Stimulated activated naive B cell treated with anti-CD40 and anti-IgM and Interleukin-4, amounts not matched to agents 10 μg/mL and 1 μg/mL and 100 μg/mL, for 72 hours (primary cell): Measurements from ENCODE around the gene CUL1.
A peak's percentile ranks its signal among the peaks of the same experiment; 100 is the strongest.

Experiments
- ATAC-seq, 2 donors: fragments of 150-1000 bp; cut with Tn5 transposase; replicated peaks; 2 replicates each; pipeline ENCODE4 v1.10.0; 2021; ENCODE audit warnings: moderate library complexity in 1 of 2
- DNase-seq: peaks from one replicate; pipeline ENCODE4 v3.0.0; 2021
- H3K27ac Mint-ChIP-seq: one replicate; pipeline ENCODE4 v1.8.0; 2022; ENCODE audit warnings: mild to moderate bottlenecking, mixed read lengths
- H3K27me3 Mint-ChIP-seq, 2 donors: one replicate each; pipeline ENCODE4 v1.8.0; 2022; ENCODE audit warnings: mixed read lengths in 2 of 2
- H3K36me3 Mint-ChIP-seq, 2 donors: one replicate each; pipeline ENCODE4 v1.8.0; 2022; ENCODE audit warnings: mixed read lengths in 2 of 2, mild to moderate bottlenecking in 1 of 2
- H3K4me1 Mint-ChIP-seq, 2 donors: one replicate each; pipeline ENCODE4 v1.8.0; 2022; ENCODE audit warnings: mixed read lengths in 2 of 2, mild to moderate bottlenecking in 1 of 2
- H3K4me3 Mint-ChIP-seq, 2 donors: one replicate each; pipeline ENCODE4 v1.8.0; 2022; ENCODE audit warnings: mild to moderate bottlenecking in 2 of 2, mixed read lengths in 2 of 2, moderate library complexity in 1 of 2
- H3K9me3 Mint-ChIP-seq, 2 donors: one replicate each; pipeline ENCODE4 v1.8.0; 2022; ENCODE audit warnings: mixed read lengths in 2 of 2, mild to moderate bottlenecking in 1 of 2

The CUL1 gene

GRCh38 chr7:148698397-148699023 lies at the start of gene CUL1:
Gene CUL1 (plus strand): TSS chr7:148698903. CDS start chr7:148730123, 31,220 bp downstream.
- H3K9me3 Mint-ChIP-seq = no peaks in the 10 kb centered on the region
- peaks cover 4 to 8% of the 10 kb centered on the region in 2 donors for H3K36me3 Mint-ChIP-seq
- peak within 1 kb of the TSS; percentile 90 to 96 for H3K4me3 Mint-ChIP-seq
- peak within 1 kb of the TSS; percentile 98 for H3K27ac Mint-ChIP-seq
- ATAC-seq = peak; percentile 78 to 83
- peak; percentile 80 for DNase-seq
- H3K27me3 Mint-ChIP-seq = no peaks in the 10 kb centered on the region
- peaks cover 38 to 41% of the 10 kb centered on the region in 2 donors for H3K4me1 Mint-ChIP-seq

- no peak overlapping the region for H3K27ac Mint-ChIP-seq
- peaks cover 3 to 23% of the 10 kb centered on the region in 2 donors for H3K27me3 Mint-ChIP-seq
- peaks cover 0 to 5% of the 10 kb centered on the region in 2 donors for H3K4me1 Mint-ChIP-seq
- no peak overlapping the region for H3K4me3 Mint-ChIP-seq
- no peaks in the 10 kb centered on the region for H3K36me3 Mint-ChIP-seq
- DNase-seq (no peak), ATAC-seq (no peak)
- no peaks in the 10 kb centered on the region for H3K9me3 Mint-ChIP-seq
Observed at GRCh38 chr7:148650232-148650858, 48.4 kb upstream of the CUL1 start.

- no peaks in the 10 kb centered on the region for H3K9me3 Mint-ChIP-seq
- H3K36me3 Mint-ChIP-seq = no peaks in the 10 kb centered on the region
- H3K4me1 Mint-ChIP-seq = no peaks in the 10 kb centered on the region
- H3K27me3 Mint-ChIP-seq = peaks cover 0 to 23% of the 10 kb centered on the region in 2 donors
- no peak overlapping the region for H3K27ac Mint-ChIP-seq
- no peak overlapping the region for H3K4me3 Mint-ChIP-seq
- no peak for ATAC-seq
- no peak for DNase-seq
Observed at GRCh38 chr7:148652773-148653172, 45.9 kb upstream of the CUL1 start.

- Mint-ChIP-seq H3K4me3 (no peak overlapping the region), H3K27ac (no peak overlapping the region)
Observed at GRCh38 chr7:148657929-148658328, 40.8 kb upstream of the CUL1 start.

GRCh38 chr7:148661471-148661870 lies 37.2 kb upstream of the CUL1 start:
- no peaks in the 10 kb centered on the region for H3K36me3 Mint-ChIP-seq
- no peaks in the 10 kb centered on the region for H3K9me3 Mint-ChIP-seq
- ATAC-seq = no peak
- no peaks in the 10 kb centered on the region for H3K4me1 Mint-ChIP-seq
- H3K4me3 Mint-ChIP-seq = no peak overlapping the region
- no peak for DNase-seq
- peaks cover 3 to 4% of the 10 kb centered on the region in 2 donors for H3K27me3 Mint-ChIP-seq
- H3K27ac Mint-ChIP-seq = no peak overlapping the region

More at GRCh38 chr7:148657929-148658328, 40.8 kb upstream of the CUL1 start:
- no peaks in the 10 kb centered on the region for H3K9me3 Mint-ChIP-seq
- H3K36me3 Mint-ChIP-seq = no peaks in the 10 kb centered on the region
- no peaks in the 10 kb centered on the region for H3K4me1 Mint-ChIP-seq
- no peaks in the 10 kb centered on the region for H3K27me3 Mint-ChIP-seq
- no peak for ATAC-seq
- DNase-seq = no peak

GRCh38 chr7:148662646-148663045 lies 36.1 kb upstream of the CUL1 start:
- Mint-ChIP-seq H3K4me1 (peaks cover 0 to 5% of the 10 kb centered on the region in 2 donors), H3K27ac (no peak overlapping the region), H3K9me3 (peaks cover under 1 to 1% of the 10 kb centered on the region in 2 donors), H3K36me3 (no peaks in the 10 kb centered on the region), H3K4me3 (no peak overlapping the region), H3K27me3 (peaks cover 3 to 4% of the 10 kb centered on the region in 2 donors)
- ATAC-seq = no peak
- DNase-seq = no peak

GRCh38 chr7:148664324-148664723 lies 34.4 kb upstream of the CUL1 start:
- no peak overlapping the region for H3K27ac Mint-ChIP-seq
- peaks cover 1 to 4% of the 10 kb centered on the region in 2 donors for H3K9me3 Mint-ChIP-seq
- DNase-seq = no peak
- no peak overlapping the region for H3K4me3 Mint-ChIP-seq
- H3K4me1 Mint-ChIP-seq = peaks cover 0 to 5% of the 10 kb centered on the region in 2 donors
- no peak for ATAC-seq
- H3K36me3 Mint-ChIP-seq = no peaks in the 10 kb centered on the region
- peaks cover 7 to 9% of the 10 kb centered on the region in 2 donors for H3K27me3 Mint-ChIP-seq

- Mint-ChIP-seq H3K9me3 (peaks cover 1 to 4% of the 10 kb centered on the region in 2 donors), H3K27ac (no peak overlapping the region), H3K36me3 (no peaks in the 10 kb centered on the region), H3K4me1 (peaks cover 0 to 5% of the 10 kb centered on the region in 2 donors), H3K27me3 (peaks cover 8 to 9% of the 10 kb centered on the region in 2 donors), H3K4me3 (no peak overlapping the region)
- ATAC-seq (no peak), DNase-seq (no peak)
Observed at GRCh38 chr7:148665221-148665620, 33.5 kb upstream of the CUL1 start.

GRCh38 chr7:148669927-148670326 lies 28.8 kb upstream of the CUL1 start:
- Mint-ChIP-seq H3K27ac (no peak overlapping the region), H3K4me1 (peaks cover 0 to 5% of the 10 kb centered on the region in 2 donors), H3K36me3 (peaks cover 3 to 5% of the 10 kb centered on the region in 2 donors), H3K9me3 (peaks cover 4 to 8% of the 10 kb centered on the region in 2 donors), H3K4me3 (no peak overlapping the region), H3K27me3 (peaks cover 11 to 15% of the 10 kb centered on the region in 2 donors)
- no peak for ATAC-seq
- DNase-seq = no peak

GRCh38 chr7:148670374-148670773 lies 28.3 kb upstream of the CUL1 start:
- DNase-seq = no peak
- Mint-ChIP-seq H3K4me3 (no peak overlapping the region), H3K27me3 (peaks cover 12 to 17% of the 10 kb centered on the region in 2 donors), H3K36me3 (peaks cover 5% of the 10 kb centered on the region in 2 donors), H3K27ac (no peak overlapping the region), H3K4me1 (peaks cover 0 to 5% of the 10 kb centered on the region in 2 donors), H3K9me3 (peaks cover 4 to 11% of the 10 kb centered on the region in 2 donors)
- ATAC-seq = no peak

GRCh38 chr7:148670807-148671206 lies 27.9 kb upstream of the CUL1 start:
- no peak for ATAC-seq
- no peak for DNase-seq
- H3K27ac Mint-ChIP-seq = no peak overlapping the region
- H3K4me3 Mint-ChIP-seq = no peak overlapping the region
- peaks cover 14 to 19% of the 10 kb centered on the region in 2 donors for H3K27me3 Mint-ChIP-seq
- H3K4me1 Mint-ChIP-seq = peaks cover 0 to 5% of the 10 kb centered on the region in 2 donors
- H3K9me3 Mint-ChIP-seq = peaks cover 4 to 13% of the 10 kb centered on the region in 2 donors
- peaks cover 5 to 9% of the 10 kb centered on the region in 2 donors for H3K36me3 Mint-ChIP-seq

- Mint-ChIP-seq H3K9me3 (peaks cover 4 to 13% of the 10 kb centered on the region in 2 donors), H3K4me1 (peaks cover 0 to 4% of the 10 kb centered on the region in 2 donors), H3K36me3 (peaks cover 5 to 9% of the 10 kb centered on the region in 2 donors), H3K27ac (no peak overlapping the region), H3K4me3 (no peak overlapping the region), H3K27me3 (peaks cover 20 to 32% of the 10 kb centered on the region in 2 donors)
- ATAC-seq = no peak
- no peak for DNase-seq
Observed at GRCh38 chr7:148672041-148672440, 26.7 kb upstream of the CUL1 start.

- Mint-ChIP-seq H3K4me1 (no peaks in the 10 kb centered on the region), H3K9me3 (peaks cover 0 to 14% of the 10 kb centered on the region in 2 donors), H3K27me3 (peaks cover 16 to 36% of the 10 kb centered on the region in 2 donors), H3K36me3 (peaks cover 5 to 9% of the 10 kb centered on the region in 2 donors), H3K27ac (no peak overlapping the region), H3K4me3 (no peak overlapping the region)
- no peak for DNase-seq
- no peak for ATAC-seq
Observed at GRCh38 chr7:148674689-148675088, 24.0 kb upstream of the CUL1 start.

GRCh38 chr7:148676291-148676690 lies 22.4 kb upstream of the CUL1 start:
- H3K4me3 Mint-ChIP-seq = no peak overlapping the region
- H3K27me3 Mint-ChIP-seq = peaks cover 16 to 44% of the 10 kb centered on the region in 2 donors
- H3K27ac Mint-ChIP-seq = no peak overlapping the region
- no peak for ATAC-seq
- peaks cover 5 to 9% of the 10 kb centered on the region in 2 donors for H3K36me3 Mint-ChIP-seq
- no peaks in the 10 kb centered on the region for H3K4me1 Mint-ChIP-seq
- DNase-seq = no peak
- H3K9me3 Mint-ChIP-seq = peaks cover 3 to 18% of the 10 kb centered on the region in 2 donors

GRCh38 chr7:148681821-148682220 lies 16.9 kb upstream of the CUL1 start:
- Mint-ChIP-seq H3K27me3 (peaks cover 8 to 25% of the 10 kb centered on the region in 2 donors), H3K9me3 (peaks cover 3 to 11% of the 10 kb centered on the region in 2 donors), H3K27ac (no peak overlapping the region), H3K4me1 (no peaks in the 10 kb centered on the region), H3K4me3 (no peak overlapping the region), H3K36me3 (no peaks in the 10 kb centered on the region)
- ATAC-seq = no peak
- no peak for DNase-seq
